OCI-LY1 (cell line): Measurements from ENCODE around the gene ACTL10.

ENCODE experiments used
- EZH2 ChIP-seq: fragments of 200-600 bp; sonication (generic), shearing (Covaris generic); IDR thresholded peaks from 2 replicates; pipeline ENCODE4 v1.8.0; 2017; ENCODE audit warnings: borderline replicate concordance, mixed run types, mild to moderate bottlenecking, antibody characterized with exemption, low read length, moderate library complexity, mixed read lengths
- TF ChIP-seq, protein P1 (sequence below): fragments of 200-600 bp; sonication (generic), shearing (Covaris generic); IDR thresholded peaks from 2 replicates; pipeline ENCODE4 v1.5.1; 2017; ENCODE audit warnings: mild to moderate bottlenecking, antibody characterized with exemption, low read length, moderate library complexity, mixed read lengths

DNA sequence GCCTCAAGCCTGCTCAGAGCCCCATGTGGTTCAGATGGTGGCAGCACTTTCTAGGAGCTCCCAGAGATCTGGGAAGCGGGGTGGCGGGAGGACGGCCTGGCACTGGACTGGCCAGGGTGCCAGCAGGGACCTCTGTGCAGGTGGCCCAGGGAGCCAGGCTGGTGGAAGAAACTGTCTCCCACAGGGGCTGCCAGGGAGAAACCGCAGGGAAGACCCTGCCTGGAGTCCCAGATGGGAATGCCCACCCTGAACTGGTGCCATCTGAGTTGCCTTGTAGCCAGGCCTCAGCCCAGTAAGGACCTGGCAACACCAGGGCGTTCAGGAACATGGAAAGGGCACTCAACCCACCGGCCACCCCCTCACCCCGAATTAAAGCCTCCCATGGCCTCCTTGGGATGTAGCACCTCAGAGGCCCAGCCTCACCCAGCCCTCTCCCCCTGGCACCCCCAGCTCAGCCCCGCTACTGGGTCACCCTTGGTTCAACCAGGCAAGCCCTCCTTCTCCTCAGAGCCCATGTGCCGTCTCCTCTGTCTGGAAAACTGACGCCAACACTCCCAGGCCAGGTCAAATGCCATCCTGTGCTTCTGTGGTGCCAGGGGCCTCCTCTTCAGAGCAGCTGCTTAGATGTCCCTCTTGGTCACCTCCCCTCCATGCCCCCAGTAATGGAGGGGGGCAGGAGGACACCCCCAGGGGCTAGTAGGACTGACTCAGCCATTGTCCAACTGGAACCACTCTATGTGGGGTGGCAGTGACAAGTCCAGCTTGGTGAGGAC is 10.5 kb upstream of the ACTL10 start:
- TF ChIP-seq, protein P1, sequence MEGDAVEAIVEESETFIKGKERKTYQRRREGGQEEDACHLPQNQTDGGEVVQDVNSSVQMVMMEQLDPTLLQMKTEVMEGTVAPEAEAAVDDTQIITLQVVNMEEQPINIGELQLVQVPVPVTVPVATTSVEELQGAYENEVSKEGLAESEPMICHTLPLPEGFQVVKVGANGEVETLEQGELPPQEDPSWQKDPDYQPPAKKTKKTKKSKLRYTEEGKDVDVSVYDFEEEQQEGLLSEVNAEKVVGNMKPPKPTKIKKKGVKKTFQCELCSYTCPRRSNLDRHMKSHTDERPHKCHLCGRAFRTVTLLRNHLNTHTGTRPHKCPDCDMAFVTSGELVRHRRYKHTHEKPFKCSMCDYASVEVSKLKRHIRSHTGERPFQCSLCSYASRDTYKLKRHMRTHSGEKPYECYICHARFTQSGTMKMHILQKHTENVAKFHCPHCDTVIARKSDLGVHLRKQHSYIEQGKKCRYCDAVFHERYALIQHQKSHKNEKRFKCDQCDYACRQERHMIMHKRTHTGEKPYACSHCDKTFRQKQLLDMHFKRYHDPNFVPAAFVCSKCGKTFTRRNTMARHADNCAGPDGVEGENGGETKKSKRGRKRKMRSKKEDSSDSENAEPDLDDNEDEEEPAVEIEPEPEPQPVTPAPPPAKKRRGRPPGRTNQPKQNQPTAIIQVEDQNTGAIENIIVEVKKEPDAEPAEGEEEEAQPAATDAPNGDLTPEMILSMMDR = no peak
- no peak for TF ChIP-seq EZH2
